GM18907 (cell line): ENCODE measurements around the gene DLG2.

Experiments
- ATAC-seq: cut with Tn5 transposase; IDR thresholded peaks from one replicate; pipeline ENCODE4 v1.9.1; 2021; ENCODE audit warnings: mild to moderate bottlenecking, moderate library complexity; ENCODE audit not compliant: unreplicated experiment

Gene DLG2

GRCh38 chr11:83645561-83645960 lies 1981.6 kb downstream of the DLG2 start:
- no peak for ATAC-seq

GRCh38 chr11:83643115-83643514 lies 1984.0 kb downstream of the DLG2 start:
- ATAC-seq, result no peak

GRCh38 chr11:83642500-83642899 lies 1984.6 kb downstream of the DLG2 start:
- no peak for ATAC-seq

GRCh38 chr11:83641511-83641910 lies 1985.6 kb downstream of the DLG2 start:
- ATAC-seq, result no peak

GRCh38 chr11:83639995-83640758 lies 1987.0 kb downstream of the DLG2 start:
- no peak for ATAC-seq

GRCh38 chr11:83635166-83635565 lies 1992.0 kb downstream of the DLG2 start:
- ATAC-seq, result no peak

GRCh38 chr11:83630211-83630610 lies 1996.9 kb downstream of the DLG2 start:
- no peak for ATAC-seq

GRCh38 chr11:83629775-83630174 lies 1997.4 kb downstream of the DLG2 start:
- ATAC-seq, result no peak

- ATAC-seq, result no peak
Measured at GRCh38 chr11:83628622-83629355, 1998.4 kb downstream of the DLG2 start.

- ATAC-seq, result no peak
Measured at GRCh38 chr11:83625336-83625735, 2001.8 kb downstream of the DLG2 start.

- ATAC-seq, result no peak
Measured at GRCh38 chr11:83617671-83618070, 2009.5 kb downstream of the DLG2 start.

- ATAC-seq, result peak; percentile 35
Measured at GRCh38 chr11:83613767-83614121, 2013.4 kb downstream of the DLG2 start.

GRCh38 chr11:83612891-83613766 lies 2014.0 kb downstream of the DLG2 start:
- peak; percentile 91 for ATAC-seq

GRCh38 chr11:83611600-83611999 lies 2015.5 kb downstream of the DLG2 start:
- no peak for ATAC-seq

- no peak for ATAC-seq
Measured at GRCh38 chr11:83611031-83611430, 2016.1 kb downstream of the DLG2 start.

- ATAC-seq, result no peak
Measured at GRCh38 chr11:83609191-83609590, 2018.0 kb downstream of the DLG2 start.

GRCh38 chr11:83608571-83608970 lies 2018.6 kb downstream of the DLG2 start:
- ATAC-seq, result no peak

GRCh38 chr11:83601914-83602527 lies 2025.1 kb downstream of the DLG2 start:
- ATAC-seq, result no peak

GRCh38 chr11:83601201-83601913 lies 2025.8 kb downstream of the DLG2 start:
- no peak for ATAC-seq

GRCh38 chr11:83600661-83601060 lies 2026.5 kb downstream of the DLG2 start:
- ATAC-seq, result no peak
